Measurements from ENCODE around the gene METTL25B. TPM values are rescaled to one million over a fixed set of nuclear protein-coding genes. Genes with fewer than 3 reads are reported as not detected.

Gene METTL25B
- total and polyA plus RNA-seq, 9 donors, result 18.1 to 39.6 (median 33.2) TPM

- Histone ChIP-seq H3K4me1 (ENCODE audit: insufficient read depth) (peaks cover 14% of the 10 kb centered on the region), H3K36me3 (no peaks in the 10 kb centered on the region), H3K9me3 (no peaks in the 10 kb centered on the region), H3K27ac (no peak overlapping the region), H3K27me3 (no peaks in the 10 kb centered on the region), H3K4me3 (peak overlapping the region; percentile 43)
- DNase-seq, result peak; percentile 68 to 80 (median 72)
- TF ChIP-seq CTCF (IDR thresholded peaks at IDR 0.05) (no peak), EP300 (IDR thresholded peaks at IDR 0.05) (no peak), POLR2A (IDR thresholded peaks at IDR 0.05) (no peak)
- WGBS, 3 donors, result 1 to 2% (median 1%) methylated on average over 29 of the region's 29 CpGs
- intact Hi-C loops (cut with DNase I), result loop anchor here in 1 of 4 donors (10.0 kb wide), 1 partner anchor 180 kb away; no protein-coding TSS in a partner anchor
These were observed 23.3 kb upstream of the METTL25B start for GRCh38 chr1:156704930-156705320.

- H3K27ac ChIP-seq, result peak within 1 kb of the TSS; percentile 69 to 81
- no peaks in the 10 kb centered on the region for H3K36me3 ChIP-seq
- 0 to 3% (median 1%) methylated on average over 34 to 42 of the region's 42 CpGs for WGBS, 3 donors
- H3K9me3 ChIP-seq, result no peaks in the 10 kb centered on the region
- peaks cover 14% of the 10 kb centered on the region for H3K4me1 ChIP-seq (ENCODE audit: insufficient read depth)
- TF ChIP-seq POLR2A (IDR thresholded peaks at IDR 0.05), result no peak
- peak within 1 kb of the TSS; percentile 43 for H3K4me3 ChIP-seq
- peak in 4 of 5 donors; percentile 31 to 59 (median 49) for DNase-seq
- H3K27me3 ChIP-seq, result no peaks in the 10 kb centered on the region
- intact Hi-C loops (cut with DNase I), result loop anchor here in 1 of 4 donors (10.0 kb wide), 1 partner anchor 179 kb away; no protein-coding TSS in a partner anchor
These were observed 22.9 kb upstream of the METTL25B start, which contains the start of gene CRABP2 for GRCh38 chr1:156705321-156705917. Gene CRABP2 (minus strand): TSS chr1:156705583. CDS start chr1:156705446, 137 bp downstream.

- no peaks in the 10 kb centered on the region for H3K27me3 ChIP-seq
- peak overlapping the region; percentile 69 to 81 for H3K27ac ChIP-seq
- peak; percentile 67 to 83 (median 82) for DNase-seq
- no peak for TF ChIP-seq EP300 (IDR thresholded peaks at IDR 0.05)
- peak; percentile 31 for TF ChIP-seq POLR2A (IDR thresholded peaks at IDR 0.05)
- TF ChIP-seq CTCF (IDR thresholded peaks at IDR 0.05), result peak; percentile 74 to 88 (median 76)
- intact Hi-C loops (cut with DNase I), result loop anchor here in 1 of 4 donors (10.0 kb wide), 1 partner anchor 179 kb away; no protein-coding TSS in a partner anchor
- H3K4me1 ChIP-seq (ENCODE audit: insufficient read depth), result peaks cover 14% of the 10 kb centered on the region
- H3K4me3 ChIP-seq, result peak overlapping the region; percentile 43
- WGBS, 3 donors, result 1% methylated on average over 42 to 45 of the region's 45 CpGs
- no peaks in the 10 kb centered on the region for H3K36me3 ChIP-seq
- no peaks in the 10 kb centered on the region for H3K9me3 ChIP-seq
These were observed 22.2 kb upstream of the METTL25B start for GRCh38 chr1:156705918-156706656.

GRCh38 chr1:156706657-156707416 lies 21.4 kb upstream of the METTL25B start:
- peak overlapping the region; percentile 69 to 81 for H3K27ac ChIP-seq
- peak overlapping the region; percentile 43 for H3K4me3 ChIP-seq
- peak; percentile 81 to 86 (median 85) for DNase-seq
- intact Hi-C loops (cut with DNase I), result loop anchor here in 1 of 4 donors (10.0 kb wide), 1 partner anchor 178 kb away; no protein-coding TSS in a partner anchor
- no peaks in the 10 kb centered on the region for H3K36me3 ChIP-seq
- H3K4me1 ChIP-seq (ENCODE audit: insufficient read depth), result peaks cover 14% of the 10 kb centered on the region
- no peaks in the 10 kb centered on the region for H3K9me3 ChIP-seq
- 3 to 5% (median 4%) methylated on average over 29 of the region's 29 CpGs for WGBS, 3 donors
- no peak for TF ChIP-seq CTCF (IDR thresholded peaks at IDR 0.05)
- TF ChIP-seq POLR2A (IDR thresholded peaks at IDR 0.05), result no peak
- TF ChIP-seq EP300 (IDR thresholded peaks at IDR 0.05), result no peak
- H3K27me3 ChIP-seq, result no peaks in the 10 kb centered on the region
